Right lung (tissue), 5 donors: ENCODE measurements around the gene LGALS7. TPM values are rescaled to one million over a fixed set of nuclear protein-coding genes. Genes with fewer than 3 reads are reported as not detected.
"Not testable (repeated sequence)": the region's sequence is repeated elsewhere in the genome, so short reads cannot be mapped to it uniquely, and the experiment has no call there.

Source experiments
- DNase-seq, 2 donors: peaks; one replicate each; pipeline ENCODE4 v3.0.0-alpha.2; 2013
- polyA plus RNA-seq, 5 donors: library from polyadenylated mRNA; unstranded; fragments of 120-200 nt; gene quantifications; one replicate each; pipeline versions ENCODE4 v1.2.1 to v1.2.3, GENCODE V29; 2013; ENCODE audit warnings: inconsistent platforms in 1 of 5, low replicate concordance in 1 of 5; ENCODE audit not compliant: insufficient read length in 5 of 5, insufficient read depth in 1 of 5

Gene LGALS7
- polyA plus RNA-seq, 5 donors = 0.26 to 2.2 (median 1.2) TPM; not detected in 1

DNA sequence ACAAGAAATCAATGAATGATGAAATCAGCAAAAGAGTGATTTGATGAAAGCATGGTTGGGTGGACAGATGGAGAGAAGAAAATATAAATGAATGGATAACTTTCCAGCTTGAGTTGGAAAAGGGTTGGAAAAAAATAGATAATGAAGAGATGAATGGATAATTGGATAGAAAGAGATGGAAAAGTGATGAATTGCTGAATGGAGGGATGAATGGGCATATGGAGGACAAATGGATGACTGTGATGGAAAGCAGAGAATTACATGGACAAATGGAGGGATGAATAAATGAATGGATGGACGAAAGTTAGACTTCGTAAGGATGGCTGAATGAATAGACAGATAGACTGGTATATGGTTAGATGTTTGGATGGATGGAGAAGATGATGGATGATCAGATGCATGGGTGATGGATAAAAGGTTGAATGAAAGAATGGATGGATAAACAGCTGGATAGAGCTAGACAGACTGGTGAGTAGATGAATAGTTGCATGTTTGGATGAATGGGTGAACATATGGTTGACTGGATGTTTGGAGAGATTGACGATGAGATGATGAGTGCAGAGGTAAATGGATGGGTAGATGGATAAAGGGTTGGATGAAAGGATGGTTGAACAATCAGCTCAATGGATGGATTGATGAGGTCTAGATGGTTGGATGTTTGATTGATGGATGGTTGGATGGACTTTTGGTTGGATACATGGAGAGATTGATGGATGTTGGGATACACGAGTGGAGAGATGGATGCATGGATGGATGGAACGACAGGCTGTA lies 27.4 kb upstream of the LGALS7 start:
- DNase-seq = no peak

GRCh38 chr19:38799104-38799503 lies 25.8 kb upstream of the LGALS7 start:
- no peak for DNase-seq

DNA sequence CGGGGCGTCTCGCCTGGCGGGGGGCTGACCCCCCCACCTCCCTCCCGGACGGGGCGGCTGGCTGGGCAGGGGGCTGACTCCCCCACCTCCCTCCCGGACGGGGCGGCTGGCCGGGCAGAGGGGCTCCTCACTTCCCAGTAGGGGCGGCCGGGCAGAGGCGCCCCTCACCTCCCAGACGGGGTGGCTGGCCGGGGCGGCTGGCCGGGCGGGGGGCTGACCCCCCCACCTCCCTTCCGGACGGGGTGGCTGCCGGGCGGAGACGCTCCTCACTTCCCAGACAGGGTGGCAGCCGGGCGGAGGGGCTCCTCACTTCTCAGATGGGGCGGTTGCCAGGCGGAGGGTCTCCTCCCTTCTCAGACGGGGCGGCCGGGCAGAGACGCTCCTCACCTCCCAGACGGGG lies 24.5 kb upstream of the LGALS7 start:
- DNase-seq = not testable (repeated sequence)

DNA sequence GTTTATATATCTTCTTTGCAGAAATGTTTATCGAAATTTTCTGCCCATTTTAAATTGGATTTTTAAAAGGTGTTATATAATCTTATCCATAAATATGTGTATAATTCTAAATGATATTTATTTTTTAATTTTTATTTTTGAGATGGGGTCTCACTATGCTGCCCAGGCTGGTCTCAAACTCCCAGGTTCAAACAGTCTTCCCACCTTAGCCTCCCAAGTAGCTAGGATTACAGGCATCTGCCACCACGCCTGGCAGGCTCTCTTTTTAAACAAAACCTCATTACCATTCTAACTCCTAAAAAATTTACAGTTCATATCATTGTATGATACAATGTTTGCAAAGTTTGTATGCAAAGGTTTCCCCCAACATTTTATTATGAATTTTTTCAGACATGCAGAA lies 22.8 kb upstream of the LGALS7 start:
- DNase-seq = no peak

DNA sequence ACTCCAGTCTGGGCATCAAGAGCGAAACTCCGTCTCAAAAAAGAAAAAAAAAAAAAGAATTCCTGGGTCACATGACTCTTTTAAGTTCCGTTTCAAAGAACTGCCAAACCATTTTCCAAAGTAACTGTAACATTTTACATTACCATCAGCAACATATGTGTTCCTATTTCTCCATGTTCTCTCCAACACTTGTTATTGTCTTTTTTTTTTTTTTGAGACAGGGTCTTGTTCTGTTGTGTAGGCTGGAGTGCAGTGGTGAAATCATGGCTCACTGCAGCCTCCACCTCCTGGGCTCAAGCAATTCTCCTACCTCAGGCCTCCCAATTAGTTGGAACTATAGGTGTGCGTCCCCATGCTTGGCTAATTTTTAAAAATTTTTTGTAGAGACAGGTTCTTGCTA lies 22.2 kb upstream of the LGALS7 start:
- DNase-seq = no peak

GRCh38 chr19:38793671-38794070 lies 20.4 kb upstream of the LGALS7 start:
- no peak for DNase-seq

- DNase-seq = no peak
These were observed 19.9 kb upstream of the LGALS7 start for GRCh38 chr19:38793177-38793576.

GRCh38 chr19:38792250-38793111 lies 19.2 kb upstream of the LGALS7 start:
- no peak for DNase-seq

DNA sequence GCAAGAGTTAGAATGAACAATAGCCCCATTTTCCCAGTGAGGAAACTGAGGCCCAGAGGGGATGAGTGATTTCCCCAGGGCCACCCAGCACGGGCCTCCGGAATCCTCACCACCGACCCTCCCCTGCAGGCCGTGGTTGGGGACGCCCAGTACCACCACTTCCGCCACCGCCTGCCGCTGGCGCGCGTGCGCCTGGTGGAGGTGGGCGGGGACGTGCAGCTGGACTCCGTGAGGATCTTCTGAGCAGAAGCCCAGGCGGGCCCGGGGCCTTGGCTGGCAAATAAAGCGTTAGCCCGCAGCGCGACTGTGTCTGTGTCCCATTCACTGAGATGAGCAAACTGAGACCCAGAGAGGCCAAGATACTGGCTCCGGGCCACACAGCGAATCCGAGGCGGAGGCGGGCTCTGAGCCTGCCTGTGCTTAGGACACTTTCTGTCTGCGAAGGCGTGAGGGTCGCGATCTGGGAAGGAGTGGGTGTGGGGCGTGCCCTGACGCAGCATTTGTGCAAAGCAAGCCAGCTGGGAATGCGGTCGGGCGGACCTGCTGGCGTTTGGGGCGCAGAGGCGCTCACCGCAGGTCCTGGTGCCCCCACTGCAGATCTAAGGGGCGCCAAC lies 18.2 kb upstream of the LGALS7 start:
- DNase-seq = not testable (repeated sequence)

GRCh38 chr19:38790507-38791403 lies 17.4 kb upstream of the LGALS7 start:
- DNase-seq = not testable (repeated sequence)

GRCh38 chr19:38788478-38789243 lies 15.3 kb upstream of the LGALS7 start, which contains the start of gene LGALS7B:
TSS of gene LGALS7B (plus strand) at chr19:38789200. CDS start at chr19:38789227, 27 bp downstream.
- no peak for DNase-seq

- DNase-seq = no peak
These were observed 13.4 kb upstream of the LGALS7 start for GRCh38 chr19:38786572-38787265.

DNA sequence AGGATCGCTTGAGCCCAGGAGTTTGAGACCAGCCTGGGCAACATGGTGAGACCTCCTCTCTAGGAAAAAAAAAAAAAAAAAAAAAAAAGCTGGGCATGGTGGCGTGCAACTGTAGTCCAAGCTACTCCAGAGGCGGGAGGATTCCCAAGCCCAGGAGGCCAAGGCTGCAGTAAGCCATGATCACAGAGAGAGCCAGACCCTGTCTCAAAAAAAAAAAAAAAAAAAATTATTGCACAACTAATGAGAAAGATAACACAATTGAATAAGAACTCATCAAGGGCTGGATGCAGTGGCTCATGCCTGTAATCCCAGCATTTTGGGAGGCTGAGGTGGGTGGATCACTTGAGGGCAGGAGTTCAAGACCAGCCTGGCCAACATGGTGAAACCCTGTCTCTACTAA lies 12.7 kb upstream of the LGALS7 start:
- not testable (repeated sequence) for DNase-seq

DNA sequence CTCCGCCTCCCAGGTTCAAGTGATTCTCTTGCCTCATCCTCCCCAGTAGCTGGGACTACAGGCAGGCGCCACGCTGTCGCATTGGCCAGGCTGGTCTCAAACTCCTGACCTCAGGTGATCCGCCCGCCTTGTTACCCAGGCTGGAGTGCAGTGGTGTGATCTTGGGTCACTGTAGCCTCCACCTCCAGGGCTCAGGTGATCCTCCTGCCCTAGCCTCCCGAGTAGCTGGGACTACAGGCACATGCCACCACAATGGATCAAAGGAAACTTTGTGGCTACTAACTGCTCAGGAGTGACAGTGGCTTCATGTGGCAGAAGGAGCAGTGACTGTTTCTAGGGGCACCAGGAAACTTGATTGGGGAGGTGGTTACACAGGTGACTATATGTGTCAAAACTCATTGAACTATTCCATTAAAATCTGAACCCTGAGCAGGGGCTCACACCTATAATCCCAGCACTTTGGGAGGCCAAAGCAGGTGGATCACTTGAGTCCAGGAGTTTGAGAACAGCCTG lies 11.9 kb upstream of the LGALS7 start:
- DNase-seq = no peak

- no peak for DNase-seq
These were observed 10.9 kb upstream of the LGALS7 start for GRCh38 chr19:38784224-38784623.

- not testable (repeated sequence) for DNase-seq
These were observed 8.9 kb upstream of the LGALS7 start for GRCh38 chr19:38782212-38782611.

DNA sequence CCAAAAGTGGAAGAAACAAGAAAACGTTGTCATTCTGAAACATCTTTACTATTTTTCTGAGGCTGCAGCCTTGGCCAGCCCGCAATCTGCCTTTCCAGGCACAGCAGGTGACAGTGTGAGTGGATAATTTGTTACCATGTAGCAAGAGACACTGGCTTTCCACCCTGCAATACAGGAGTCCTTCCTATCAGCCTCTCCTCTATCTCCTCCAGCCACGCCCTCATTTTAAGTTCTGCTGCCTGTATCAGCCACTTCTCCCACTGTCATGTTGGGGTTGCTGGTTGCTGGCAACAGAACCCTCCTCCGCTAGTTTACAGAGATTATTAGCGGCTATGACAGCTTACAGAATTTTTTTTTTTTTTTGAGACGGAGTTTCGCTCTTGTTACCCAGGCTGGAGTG lies 7.7 kb upstream of the LGALS7 start:
- DNase-seq = no peak

DNA sequence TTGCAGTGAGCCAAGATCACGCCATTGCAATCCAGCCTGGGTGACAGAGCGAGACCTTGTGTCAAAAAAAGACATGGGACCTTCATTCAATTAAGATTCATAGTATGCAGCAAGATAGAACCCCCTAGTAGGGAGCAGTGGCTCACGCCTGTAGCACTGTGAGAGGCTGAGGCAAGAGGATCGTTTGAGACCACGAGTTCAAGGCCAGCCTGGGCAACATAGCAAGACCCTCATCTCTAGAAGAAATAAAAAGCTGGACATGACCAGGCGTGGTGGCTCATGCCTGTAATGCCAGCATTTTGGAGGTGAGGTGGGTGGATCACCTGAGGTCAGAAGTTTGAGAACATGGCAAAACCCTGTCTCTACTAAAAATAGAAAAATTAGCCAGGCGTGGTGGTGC lies 7.1 kb upstream of the LGALS7 start:
- no peak for DNase-seq

GRCh38 chr19:38778733-38779132 lies 5.4 kb upstream of the LGALS7 start:
- no peak for DNase-seq
